ENCODE measurements around the gene BICDL1. TPM values are rescaled to one million over a fixed set of nuclear protein-coding genes. Genes with fewer than 3 reads are reported as not detected.
A peak's percentile ranks its signal among the peaks of the same experiment; 100 is the strongest.

The BICDL1 gene, protein sequence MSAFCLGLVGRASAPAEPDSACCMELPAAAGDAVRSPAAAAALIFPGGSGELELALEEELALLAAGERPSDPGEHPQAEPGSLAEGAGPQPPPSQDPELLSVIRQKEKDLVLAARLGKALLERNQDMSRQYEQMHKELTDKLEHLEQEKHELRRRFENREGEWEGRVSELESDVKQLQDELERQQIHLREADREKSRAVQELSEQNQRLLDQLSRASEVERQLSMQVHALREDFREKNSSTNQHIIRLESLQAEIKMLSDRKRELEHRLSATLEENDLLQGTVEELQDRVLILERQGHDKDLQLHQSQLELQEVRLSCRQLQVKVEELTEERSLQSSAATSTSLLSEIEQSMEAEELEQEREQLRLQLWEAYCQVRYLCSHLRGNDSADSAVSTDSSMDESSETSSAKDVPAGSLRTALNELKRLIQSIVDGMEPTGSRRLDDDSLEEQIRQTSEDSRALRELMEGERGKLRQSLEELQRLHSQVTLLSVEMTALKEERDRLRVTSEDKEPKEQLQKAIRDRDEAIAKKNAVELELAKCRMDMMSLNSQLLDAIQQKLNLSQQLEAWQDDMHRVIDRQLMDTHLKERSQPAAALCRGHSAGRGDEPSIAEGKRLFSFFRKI
- total RNA-seq (2021), result 14.4 and 18.6 TPM in 2 replicates
- Bru-seq, nascent RNA, result percentile 50 among the genes with signal in this experiment
- percentile 51 among the genes with signal in this experiment for BruChase-seq, experiment 1, labeled RNA remaining after a 2-hour chase
- BruChase-seq, experiment 2, labeled RNA remaining after a 6-hour chase, result percentile 45 among the genes with signal in this experiment
- long read RNA-seq, partial matches to known transcripts, result 2 of 19 reads
- long read RNA-seq, other reads (novel, unspliced or antisense), result 15 of 19 reads

DNA sequence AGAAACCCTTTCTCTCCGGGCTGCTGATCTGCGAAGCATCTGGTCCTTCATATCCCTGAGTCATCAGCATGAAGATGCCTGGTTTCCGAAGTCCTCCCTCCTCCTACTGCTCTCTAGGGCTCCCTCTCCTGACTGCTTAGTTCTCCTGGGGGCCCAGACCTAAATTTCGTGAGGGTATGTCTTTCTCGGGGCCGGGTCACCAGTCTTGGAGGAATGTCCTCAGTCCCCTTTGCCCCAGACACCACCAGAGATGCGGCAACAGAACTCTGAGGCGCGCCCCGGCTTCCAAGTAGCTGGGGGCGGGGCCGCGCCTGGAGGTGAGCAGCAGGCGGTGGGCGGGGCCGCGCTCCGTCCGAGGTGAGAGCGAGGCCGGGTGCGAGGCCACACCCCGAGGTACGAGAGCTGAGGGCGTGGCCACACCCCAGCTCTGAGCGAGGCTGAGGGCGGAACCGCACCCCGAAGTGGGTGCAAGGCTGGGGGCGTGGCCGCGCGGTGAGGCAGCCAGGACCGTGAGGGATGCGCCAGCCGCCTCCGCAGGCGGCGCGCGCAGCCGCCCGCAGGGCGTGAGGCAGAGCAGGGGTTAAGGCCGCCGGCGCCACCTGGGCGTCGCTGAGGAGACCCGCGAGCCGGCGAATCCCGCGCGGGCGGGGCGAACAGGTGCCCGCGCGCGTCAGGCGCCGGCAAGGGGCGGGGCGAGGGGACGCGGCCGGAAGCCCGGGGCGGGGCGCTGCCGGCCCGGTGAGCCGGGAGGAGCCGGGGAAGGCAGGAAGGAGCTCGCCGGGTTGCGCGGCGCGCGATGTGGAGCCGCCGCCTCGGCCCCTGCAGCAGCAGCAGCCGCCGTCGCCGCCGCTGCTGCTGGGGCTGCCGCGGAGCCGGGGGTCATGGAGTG lies at the start of gene BICDL1:
TSS of gene BICDL1 (plus strand) at position 765 of the 889 bp plus-strand sequence. CDS start 633 bp downstream, outside the sequence.
- H3K9me2 ChIP-seq (ENCODE audit: insufficient read depth), result no peaks in the 10 kb centered on the region
- peak; percentile 82 to 96 for DNase-seq
- BruUV-seq (replicated peaks), result no TSS peak
- H3K4me2 ChIP-seq, result peak within 1 kb of the TSS; percentile 86
- H2AFZ ChIP-seq, result peak within 1 kb of the TSS; percentile 77; the same call in 1 of the 2 replicates
- peaks cover 15% of the 10 kb centered on the region for H3K79me2 ChIP-seq (ENCODE audit: low read depth)
- no peaks in the 10 kb centered on the region for H3K36me3 ChIP-seq (ENCODE audit: low read depth)
- ChIA-PET CTCF (interaction anchor here (0.5 to 1.7 kb wide), 6 partner anchors 9 to 1783 kb away, joined by 3 to 10 read pairs (median 4); no protein-coding TSS in a partner anchor), POLR2A (ENCODE audit: unreplicated experiment) (interaction anchor here (0.6 to 0.9 kb wide), 6 partner anchors 15 to 920 kb away, joined by 3 to 19 read pairs (median 4); no protein-coding TSS in a partner anchor)
- TF ChIP-seq, protein P1, sequence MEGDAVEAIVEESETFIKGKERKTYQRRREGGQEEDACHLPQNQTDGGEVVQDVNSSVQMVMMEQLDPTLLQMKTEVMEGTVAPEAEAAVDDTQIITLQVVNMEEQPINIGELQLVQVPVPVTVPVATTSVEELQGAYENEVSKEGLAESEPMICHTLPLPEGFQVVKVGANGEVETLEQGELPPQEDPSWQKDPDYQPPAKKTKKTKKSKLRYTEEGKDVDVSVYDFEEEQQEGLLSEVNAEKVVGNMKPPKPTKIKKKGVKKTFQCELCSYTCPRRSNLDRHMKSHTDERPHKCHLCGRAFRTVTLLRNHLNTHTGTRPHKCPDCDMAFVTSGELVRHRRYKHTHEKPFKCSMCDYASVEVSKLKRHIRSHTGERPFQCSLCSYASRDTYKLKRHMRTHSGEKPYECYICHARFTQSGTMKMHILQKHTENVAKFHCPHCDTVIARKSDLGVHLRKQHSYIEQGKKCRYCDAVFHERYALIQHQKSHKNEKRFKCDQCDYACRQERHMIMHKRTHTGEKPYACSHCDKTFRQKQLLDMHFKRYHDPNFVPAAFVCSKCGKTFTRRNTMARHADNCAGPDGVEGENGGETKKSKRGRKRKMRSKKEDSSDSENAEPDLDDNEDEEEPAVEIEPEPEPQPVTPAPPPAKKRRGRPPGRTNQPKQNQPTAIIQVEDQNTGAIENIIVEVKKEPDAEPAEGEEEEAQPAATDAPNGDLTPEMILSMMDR (conservative IDR thresholded peaks at IDR 0.05), result peak; percentile 57
- no peak for TF ChIP-seq EZH2 (IDR thresholded peaks at IDR 0.05; ENCODE audit: low read depth)
- H3K4me3 ChIP-seq, result peak within 1 kb of the TSS; percentile 68
- no peaks in the 10 kb centered on the region for H3K9me3 ChIP-seq (ENCODE audit: insufficient read depth, low read depth)
- no peaks in the 10 kb centered on the region for H4K20me1 ChIP-seq (ENCODE audit: insufficient read depth)
- no peaks in the 10 kb centered on the region for H3K27me3 ChIP-seq (ENCODE audit: insufficient read depth, low read depth)
- peaks cover 12% of the 10 kb centered on the region; the same call in 1 of the 2 replicates for H3F3A ChIP-seq (ENCODE audit: insufficient read depth, low read depth)
- intact Hi-C loops (cut with micrococcal nuclease; ENCODE audit: unreplicated experiment), result loop anchor here (1.0 kb wide), 3 partner anchors 47 to 99 kb away; no protein-coding TSS in a partner anchor
- H3K27ac ChIP-seq, result peak within 1 kb of the TSS; percentile 27
- H3K4me1 ChIP-seq (replicated peaks; ENCODE audit: insufficient read depth), result peaks cover 21% of the 10 kb centered on the region

DNA sequence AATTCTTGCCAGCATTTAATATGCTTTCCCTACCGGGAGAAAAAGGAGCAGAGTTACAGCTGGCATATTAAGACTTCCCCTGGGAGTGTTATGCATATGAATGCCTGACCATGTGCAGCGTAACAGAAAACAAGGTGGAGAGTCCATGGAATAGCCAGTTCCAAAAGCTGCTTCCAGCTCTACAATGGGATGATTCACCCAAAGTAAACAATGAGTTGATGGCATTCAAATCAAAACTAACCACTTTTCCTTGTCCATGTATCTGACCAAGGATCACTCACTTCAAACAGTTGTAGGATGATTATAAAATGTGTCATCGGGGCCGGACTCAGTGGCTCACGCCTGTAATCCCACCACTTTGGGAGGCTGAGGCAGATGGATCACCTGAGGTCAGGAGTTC lies 48.1 kb upstream of the BICDL1 start:
- Histone ChIP-seq H3K4me3 (no peak overlapping the region), H3K27ac (peak overlapping the region; percentile 47; the same call in 1 of the 2 replicates), H4K20me1 (ENCODE audit: insufficient read depth) (no peaks in the 10 kb centered on the region), H3K9me2 (ENCODE audit: insufficient read depth) (no peaks in the 10 kb centered on the region), H3K9me3 (ENCODE audit: insufficient read depth, low read depth) (no peaks in the 10 kb centered on the region), H3F3A (ENCODE audit: insufficient read depth, low read depth) (peaks cover 11% of the 10 kb centered on the region; the same call in 1 of the 2 replicates), H2AFZ (no peak overlapping the region), H3K4me2 (peak overlapping the region; percentile 42), H3K36me3 (ENCODE audit: low read depth) (no peaks in the 10 kb centered on the region), H3K79me2 (ENCODE audit: low read depth) (no peaks in the 10 kb centered on the region), H3K4me1 (replicated peaks; ENCODE audit: insufficient read depth) (peaks cover 7% of the 10 kb centered on the region), H3K27me3 (ENCODE audit: insufficient read depth, low read depth) (no peaks in the 10 kb centered on the region)
- no peak for TF ChIP-seq EZH2 (IDR thresholded peaks at IDR 0.05; ENCODE audit: low read depth)
- TF ChIP-seq, protein P1 (conservative IDR thresholded peaks at IDR 0.05), result no peak
- DNase-seq, result peak; percentile 55 to 93
- POLR2A ChIA-PET (ENCODE audit: unreplicated experiment), result interaction anchor here (0.6 to 0.7 kb wide), 4 partner anchors 9 to 177 kb away, joined by 3 to 4 read pairs (median 4); partner anchors contain the start of gene BICDL1
- BruUV-seq (replicated peaks), result no TSS peak
- CTCF ChIA-PET, result no interaction called here
- intact Hi-C loops (cut with micrococcal nuclease; ENCODE audit: unreplicated experiment), result loop anchor here (1.0 to 2.0 kb wide), 4 partner anchors 33 to 138 kb away; no protein-coding TSS in a partner anchor

Measured in PC-9 (cell line).